Adipocyte (in vitro differentiated cells): ENCODE data around the gene SLC26A8.
A peak's percentile ranks its signal among the peaks of the same experiment; 100 is the strongest.
"Not testable (repeated sequence)": the region's sequence is repeated elsewhere in the genome, so short reads cannot be mapped to it uniquely, and the experiment has no call there.

Experiments used
- DNase-seq: peaks from one replicate; pipeline ENCODE4 v3.0.0-alpha.2; 2015; ENCODE audit warnings: low read depth
- H3K27me3 ChIP-seq: replicated peaks from 2 replicates; pipeline ENCODE4 v1.7.0; 2013; ENCODE audit warnings: mild to moderate bottlenecking, low read length, moderate library complexity; ENCODE audit not compliant: control insufficient read depth, insufficient read depth
- H3K36me3 ChIP-seq: 2 replicates; pipeline ENCODE4 v1.7.0; 2013; ENCODE audit warnings: low read length, mild to moderate bottlenecking, moderate library complexity; ENCODE audit not compliant: control insufficient read depth, insufficient read depth, severe bottlenecking
- H3K4me1 ChIP-seq: 2 replicates; pipeline ENCODE4 v1.7.0; 2013; ENCODE audit warnings: mild to moderate bottlenecking, low read length, moderate library complexity; ENCODE audit not compliant: control insufficient read depth, insufficient read depth
- H3K4me3 ChIP-seq: 2 replicates; pipeline ENCODE4 v1.7.0; 2013; ENCODE audit warnings: mild to moderate bottlenecking, low read length, moderate library complexity
- H3K9ac ChIP-seq: 2 replicates; pipeline ENCODE4 v1.7.0; 2013; ENCODE audit warnings: mild to moderate bottlenecking, low read length, moderate library complexity
- H3K9me3 ChIP-seq: 2 replicates; pipeline ENCODE4 v1.7.0; 2013; ENCODE audit warnings: mild to moderate bottlenecking, low read length, moderate library complexity; ENCODE audit not compliant: control insufficient read depth

Gene SLC26A8

GRCh38 chr6:35993150-35993549 lies 31.3 kb downstream of the SLC26A8 start:
- H3K27me3 ChIP-seq = no peaks in the 10 kb centered on the region
- no peak for DNase-seq
- no peaks in the 10 kb centered on the region for H3K36me3 ChIP-seq
- H3K4me3 ChIP-seq = no peak overlapping the region
- H3K9me3 ChIP-seq = no peaks in the 10 kb centered on the region
- no peak overlapping the region for H3K9ac ChIP-seq
- H3K4me1 ChIP-seq = no peaks in the 10 kb centered on the region

- not testable (repeated sequence) for H3K27me3 ChIP-seq, DNase-seq, H3K4me3 ChIP-seq, H3K36me3 ChIP-seq, H3K9me3 ChIP-seq, H3K9ac ChIP-seq, H3K4me1 ChIP-seq
Measured at GRCh38 chr6:35988047-35988446, 36.4 kb downstream of the SLC26A8 start.

- no peak overlapping the region for H3K9ac ChIP-seq
- no peak overlapping the region for H3K4me3 ChIP-seq
- no peak for DNase-seq
- H3K9me3 ChIP-seq = no peaks in the 10 kb centered on the region
- H3K4me1 ChIP-seq = peaks cover 6% of the 10 kb centered on the region
- peaks cover 2% of the 10 kb centered on the region for H3K27me3 ChIP-seq
- no peaks in the 10 kb centered on the region for H3K36me3 ChIP-seq
Measured at GRCh38 chr6:35984701-35985100, 39.7 kb downstream of the SLC26A8 start.

GRCh38 chr6:35980991-35981645 lies 43.3 kb downstream of the SLC26A8 start:
- Histone ChIP-seq H3K4me3 (no peak overlapping the region), H3K27me3 (peaks cover 2% of the 10 kb centered on the region), H3K9me3 (no peaks in the 10 kb centered on the region), H3K9ac (no peak overlapping the region), H3K4me1 (peaks cover 9% of the 10 kb centered on the region), H3K36me3 (no peaks in the 10 kb centered on the region)
- peak; percentile 8 for DNase-seq

GRCh38 chr6:35980126-35980525 lies 44.3 kb downstream of the SLC26A8 start:
- H3K9ac ChIP-seq = not testable (repeated sequence)

GRCh38 chr6:35977308-35977707 lies 47.1 kb downstream of the SLC26A8 start:
- H3K9ac ChIP-seq = no peak overlapping the region
- no peaks in the 10 kb centered on the region for H3K36me3 ChIP-seq
- no peaks in the 10 kb centered on the region for H3K9me3 ChIP-seq
- peaks cover 26% of the 10 kb centered on the region for H3K4me1 ChIP-seq
- DNase-seq = no peak
- no peak overlapping the region for H3K4me3 ChIP-seq
- H3K27me3 ChIP-seq = no peaks in the 10 kb centered on the region

More at GRCh38 chr6:35980126-35980525, 44.3 kb downstream of the SLC26A8 start:
- H3K4me1 ChIP-seq, DNase-seq, H3K4me3 ChIP-seq, H3K27me3 ChIP-seq, H3K9me3 ChIP-seq, H3K36me3 ChIP-seq: not testable (repeated sequence)

GRCh38 chr6:35973670-35974222 lies 50.7 kb downstream of the SLC26A8 start:
- Histone ChIP-seq H3K27me3 (no peaks in the 10 kb centered on the region), H3K36me3 (no peaks in the 10 kb centered on the region), H3K9me3 (no peaks in the 10 kb centered on the region), H3K4me3 (no peak overlapping the region), H3K4me1 (peaks cover 31% of the 10 kb centered on the region), H3K9ac (no peak overlapping the region)
- no peak for DNase-seq

GRCh38 chr6:35972471-35973367 lies 51.7 kb downstream of the SLC26A8 start:
- H3K4me3 ChIP-seq = no peak overlapping the region

GRCh38 chr6:35970181-35970580 lies 54.3 kb downstream of the SLC26A8 start:
- peak overlapping the region; percentile 60 for H3K4me3 ChIP-seq
- H3K36me3 ChIP-seq = no peaks in the 10 kb centered on the region
- peak; percentile 30 for DNase-seq
- H3K27me3 ChIP-seq = no peaks in the 10 kb centered on the region
- peaks cover 28% of the 10 kb centered on the region for H3K4me1 ChIP-seq
- peak overlapping the region; percentile 61 for H3K9ac ChIP-seq
- H3K9me3 ChIP-seq = no peaks in the 10 kb centered on the region

More at GRCh38 chr6:35972471-35973367, 51.7 kb downstream of the SLC26A8 start:
- Histone ChIP-seq H3K27me3 (no peaks in the 10 kb centered on the region), H3K9me3 (no peaks in the 10 kb centered on the region), H3K4me1 (peaks cover 31% of the 10 kb centered on the region), H3K9ac (no peak overlapping the region), H3K36me3 (no peaks in the 10 kb centered on the region)
- DNase-seq = no peak

GRCh38 chr6:35969646-35970045 lies 54.8 kb downstream of the SLC26A8 start:
- no peaks in the 10 kb centered on the region for H3K27me3 ChIP-seq
- H3K4me3 ChIP-seq = peak overlapping the region; percentile 60
- no peaks in the 10 kb centered on the region for H3K9me3 ChIP-seq
- peaks cover 28% of the 10 kb centered on the region for H3K4me1 ChIP-seq
- DNase-seq = no peak
- H3K36me3 ChIP-seq = no peaks in the 10 kb centered on the region
- H3K9ac ChIP-seq = peak overlapping the region; percentile 61

GRCh38 chr6:35968821-35969220 lies 55.6 kb downstream of the SLC26A8 start:
- Histone ChIP-seq H3K9me3 (no peaks in the 10 kb centered on the region), H3K9ac (no peak overlapping the region), H3K4me3 (no peak overlapping the region), H3K36me3 (no peaks in the 10 kb centered on the region), H3K27me3 (no peaks in the 10 kb centered on the region), H3K4me1 (peaks cover 27% of the 10 kb centered on the region)
- DNase-seq = no peak
